T-cell (primary cell): Measurements from ENCODE around the gene DENND2D. TPM values are rescaled to one million over a fixed set of nuclear protein-coding genes. Genes with fewer than 3 reads are reported as not detected.

Experiments
- ATAC-seq, 4 experiments: fragments of 200-7000 bp in 3 of 4; fragments of 150-1000 bp in 1 of 4; cut with Tn5 transposase; replicated peaks in 1 of 4; 1 replicate in 3 of 4; 2 replicates in 1 of 4; pipeline ENCODE4 v1.10.0; 2021; ENCODE audit warnings: moderate library complexity in 3 of 4, mild to moderate bottlenecking in 2 of 4, moderate number of reproducible peaks in 1 of 4
- CTCF ChIA-PET, 2 donors: fragments of 300-600 bp; sonication (Branson Sonifier 250); formaldehyde crosslinking; loops; one replicate each; lab custom pipeline; 2022; ENCODE audit warnings: antibody characterized with exemption in 2 of 2; lab: Charles Lee
- POLR2A ChIA-PET, 2 donors: fragments of 300-600 bp; sonication (Branson Sonifier 250); formaldehyde crosslinking; loops; one replicate each; lab custom pipeline; 2022; ENCODE audit warnings: antibody characterized with exemption in 2 of 2; lab: Charles Lee
- DNase-seq, 35 experiments: peaks; one replicate each; pipeline versions ENCODE4 v3.0.0 to v3.0.0-alpha.2; 2013 to 2023
- H3K27ac ChIP-seq: one replicate; pipeline ENCODE4 v1.5.1; 2013; ENCODE audit warnings: low read length
- H3K27me3 ChIP-seq, 2 experiments: replicated peaks in 1 of 2; 1 replicate in 1 of 2; 2 replicates in 1 of 2; pipeline versions ENCODE4 v1.6.1 to v1.7.0; 2013; ENCODE audit warnings: low read length in 1 of 2, mixed read lengths in 1 of 2; ENCODE audit not compliant: control insufficient read depth in 2 of 2, insufficient read depth in 2 of 2; ENCODE audit errors: extremely low read depth in 1 of 2
- H3K36me3 ChIP-seq, 2 donors: 1 replicate in 1 of 2; 2 replicates in 1 of 2; pipeline versions ENCODE4 v1.6.1 to v1.7.0; 2013; ENCODE audit warnings: low read length in 1 of 2; ENCODE audit not compliant: control insufficient read depth in 2 of 2, insufficient read depth in 1 of 2; ENCODE audit errors: extremely low read depth in 1 of 2
- H3K4me1 ChIP-seq, 2 experiments: 1 replicate in 1 of 2; 2 replicates in 1 of 2; pipeline versions ENCODE4 v1.6.1 to v1.7.0; 2013; ENCODE audit warnings: low read length in 2 of 2, mixed read lengths in 1 of 2; ENCODE audit not compliant: insufficient read depth in 2 of 2, control insufficient read depth in 1 of 2; ENCODE audit errors: extremely low read depth in 1 of 2
- H3K4me3 ChIP-seq, 2 donors: 1 replicate in 1 of 2; 2 replicates in 1 of 2; pipeline versions ENCODE4 v1.5.1 to v1.7.0; 2013; ENCODE audit warnings: mild to moderate bottlenecking in 2 of 2, low read length in 1 of 2, moderate library complexity in 1 of 2; ENCODE audit not compliant: control insufficient read depth in 1 of 2; ENCODE audit errors: extremely low read depth in 1 of 2
- H3K9me3 ChIP-seq: 2 replicates; pipeline ENCODE4 v1.7.0; 2013
- H3K27ac Mint-ChIP-seq, 2 donors: one replicate each; pipeline ENCODE4 v1.8.0; 2020 to 2021; ENCODE audit warnings: mild to moderate bottlenecking in 2 of 2, mixed read lengths in 2 of 2
- H3K27me3 Mint-ChIP-seq, 2 donors: one replicate each; pipeline ENCODE4 v1.8.0; 2021 to 2022; ENCODE audit warnings: mixed read lengths in 2 of 2
- H3K36me3 Mint-ChIP-seq: one replicate; pipeline ENCODE4 v1.8.0; 2021; ENCODE audit warnings: mixed read lengths
- H3K4me1 Mint-ChIP-seq, 3 donors: one replicate each; pipeline ENCODE4 v1.8.0; 2020 to 2022; ENCODE audit warnings: mixed read lengths in 3 of 3, mild to moderate bottlenecking in 1 of 3
- H3K4me3 Mint-ChIP-seq, 3 donors: one replicate each; pipeline ENCODE4 v1.8.0; 2020 to 2022; ENCODE audit warnings: mild to moderate bottlenecking in 3 of 3, mixed read lengths in 3 of 3, moderate library complexity in 3 of 3
- H3K9me3 Mint-ChIP-seq, 3 donors: one replicate each; pipeline ENCODE4 v1.8.0; 2020 to 2022; ENCODE audit warnings: mixed read lengths in 3 of 3
- WGBS: methylation state at CpG from one replicate; pipeline ENCODE4 v1.1.5; 2013; ENCODE audit warnings: missing lambda C conversion rate; ENCODE audit not compliant: insufficient coverage; 5-methylcytosine and 5-hydroxymethylcytosine counted together
- total RNA-seq, 35 experiments: library from RNA in 6 of 35; stranded (reverse) in 6 of 35; fragments of 120-200 nt in 1 of 35; gene quantifications; one replicate each; pipeline versions ENCODE4 v1.2.1 to v1.2.4 and lab custom pipeline; 2013 to 2026

DENND2D gene
- total RNA-seq, 5 donors from 2014 or later (not counting 1 experiment from before 2014, with no cell fraction given) = 128 to 234 (median 222) TPM

DNA sequence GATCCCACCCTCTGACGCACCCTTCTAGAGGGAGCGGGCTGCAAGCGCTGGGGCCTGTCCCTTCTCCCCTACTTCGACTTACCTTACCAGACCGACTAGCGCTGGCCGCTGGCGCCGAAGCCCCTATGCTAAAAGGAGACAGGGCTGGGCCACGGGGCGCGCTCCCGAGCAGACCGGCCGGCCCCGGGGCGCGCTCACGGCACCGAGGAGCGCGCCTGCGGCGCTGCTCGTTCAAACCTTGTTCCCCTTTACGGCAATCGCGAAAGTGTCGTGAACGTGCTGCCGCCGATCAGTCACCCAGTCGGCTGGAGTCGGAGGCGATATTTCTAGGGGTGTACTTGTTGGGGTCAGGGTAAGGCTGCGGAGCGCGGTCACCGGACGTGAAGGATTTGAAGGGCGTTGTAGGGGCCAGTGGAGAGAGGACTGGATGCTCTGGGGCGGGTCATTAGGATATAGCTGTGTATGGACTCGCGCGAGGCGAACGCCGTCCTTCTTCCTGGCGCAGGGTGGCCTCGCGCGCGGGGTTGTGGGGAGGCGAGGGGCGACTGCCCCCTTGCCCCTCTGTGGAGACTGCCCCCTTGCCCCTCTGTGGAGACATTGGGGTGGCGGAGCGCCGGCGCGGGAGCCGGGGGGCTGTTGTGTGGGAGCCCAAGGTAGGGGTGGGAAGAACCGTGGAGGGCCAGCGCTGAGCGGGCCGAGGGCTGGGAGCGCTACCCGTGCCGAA, 60.3 kb downstream of the DENND2D start, which contains the start of the genes CEPT1 and DRAM2:
TSS of gene CEPT1 (plus strand) at position 268 of the 724 bp plus-strand sequence. CDS start 7,492 bp downstream, outside the sequence.
TSS of gene DRAM2 (minus strand) at position 138 of the 724 bp plus-strand sequence. CDS start 8,539 bp downstream, outside the sequence.
- H3K4me3 ChIP-seq = peak within 1 kb of the TSS; percentile 81 to 97

DNA sequence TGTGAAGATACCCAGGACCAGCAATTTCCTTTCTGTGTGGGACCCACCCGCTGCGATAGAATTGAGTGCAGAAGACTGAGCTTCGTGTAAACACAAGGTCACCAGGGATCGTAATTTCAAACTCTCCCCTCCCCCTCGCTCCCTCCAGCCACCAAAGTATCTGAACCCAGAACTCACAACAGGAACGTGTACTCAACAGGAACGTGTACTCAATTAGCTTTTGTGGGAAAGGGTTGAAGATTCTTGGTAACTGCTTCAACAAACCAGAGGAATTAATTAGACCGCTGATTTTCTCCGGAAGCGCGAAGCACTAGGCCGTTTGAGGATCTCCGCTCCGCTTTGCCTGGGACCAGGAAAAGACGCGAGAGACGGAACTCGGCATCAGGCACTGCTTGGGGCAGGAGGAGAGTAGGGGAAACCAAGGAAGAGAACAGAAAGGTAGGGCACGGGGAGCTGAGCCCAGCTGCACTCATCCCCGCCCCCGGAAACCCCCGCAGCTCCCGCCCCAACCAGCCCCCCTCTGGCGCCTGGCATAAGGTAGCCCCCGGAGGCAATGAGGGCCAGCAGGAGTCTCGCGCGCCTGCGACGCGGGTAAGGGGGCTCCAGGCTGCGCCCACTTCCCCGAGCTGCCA, 61.0 kb downstream of the DENND2D start:
- Histone ChIP-seq H3K4me1 (peaks cover 15 to 30% of the 10 kb centered on the region in 2 experiments), H3K36me3 (peaks cover 0 to 8% of the 10 kb centered on the region in 2 donors), H3K4me3 (peak overlapping the region; percentile 81 to 97), H3K27me3 (no peaks in the 10 kb centered on the region), H3K27ac (peak overlapping the region; percentile 91), H3K9me3 (no peaks in the 10 kb centered on the region)
- no peaks in the 10 kb centered on the region for H3K27me3 Mint-ChIP-seq
- POLR2A ChIA-PET = interaction anchor here in 1 of 2 donors (1.0 kb wide), 1 partner anchor 11 kb away, joined by 3 read pairs; no protein-coding TSS in a partner anchor
- H3K27ac Mint-ChIP-seq = peak overlapping the region; percentile 96 to 98
- ATAC-seq (peak; percentile 63 to 71 (median 68)), DNase-seq (peak in 28 of 35 experiments; percentile 1 to 70 (median 42))
- peaks cover 17% of the 10 kb centered on the region for H3K36me3 Mint-ChIP-seq
- peak overlapping the region; percentile 97 to 99 (median 98) for H3K4me3 Mint-ChIP-seq
- CTCF ChIA-PET = interaction anchor here in 1 of 2 donors (0.5 to 1.4 kb wide), 7 partner anchors 11 to 1074 kb away, joined by 3 to 4 read pairs (median 3); no protein-coding TSS in a partner anchor
- 2% methylated on average over 13 of the region's 33 CpGs for WGBS
- no peaks in the 10 kb centered on the region for H3K9me3 Mint-ChIP-seq
- H3K4me1 Mint-ChIP-seq = peaks cover 61 to 73% (median 66%) of the 10 kb centered on the region in 3 donors

More for the DNA sequence above, 60.3 kb downstream of the DENND2D start, which contains the start of the genes CEPT1 and DRAM2:
- no peaks in the 10 kb centered on the region for H3K27me3 Mint-ChIP-seq
- Histone ChIP-seq H3K4me1 (peaks cover 15 to 30% of the 10 kb centered on the region in 2 experiments), H3K27me3 (no peaks in the 10 kb centered on the region), H3K36me3 (peaks cover 0 to 4% of the 10 kb centered on the region in 2 donors), H3K27ac (peak within 1 kb of the TSS; percentile 91), H3K9me3 (no peaks in the 10 kb centered on the region)
- H3K4me3 Mint-ChIP-seq = peak within 1 kb of the TSS; percentile 97 to 99 (median 98)
- peak; percentile 76 to 98 (median 91) for DNase-seq
- peaks cover 60 to 74% (median 64%) of the 10 kb centered on the region in 3 donors for H3K4me1 Mint-ChIP-seq
- no peaks in the 10 kb centered on the region for H3K9me3 Mint-ChIP-seq
- peaks cover 16% of the 10 kb centered on the region for H3K36me3 Mint-ChIP-seq
- ChIA-PET POLR2A (interaction anchor here in 1 of 2 donors (1.0 kb wide), 1 partner anchor 10 kb away, joined by 3 read pairs; no protein-coding TSS in a partner anchor), CTCF (interaction anchor here in 1 of 2 donors (0.5 to 1.4 kb wide), 5 partner anchors 11 to 1075 kb away, joined by 3 to 4 read pairs (median 3); no protein-coding TSS in a partner anchor)
- ATAC-seq = peak; percentile 76 to 84 (median 80)
- WGBS = under 1% methylated on average over 56 of the region's 68 CpGs
- peak within 1 kb of the TSS; percentile 96 to 98 for H3K27ac Mint-ChIP-seq

Other genes with a start within 250 kb of the DENND2D start
- 10 to 100 TPM in 3 of 5 donors, 1 to 10 TPM in 2; 6.4 to 23.8 (median 19.9) TPM for gene LRIF1, start 236.7 kb downstream of the DENND2D start, total RNA-seq
- gene DRAM2, start 60.6 kb downstream of the DENND2D start, total RNA-seq = 10 to 100 TPM; 28.5 to 36.7 (median 31.5) TPM
- gene CEPT1, start 60.4 kb downstream of the DENND2D start, total RNA-seq = 10 to 100 TPM; 33.2 to 42.3 (median 36.3) TPM
- gene CHI3L2, start 27.1 kb upstream of the DENND2D start, total RNA-seq = 10 to 100 TPM in 4 of 5 donors, 1 to 10 TPM in 1; 3.6 to 28.1 (median 10.9) TPM
- gene CHIA, start 90.2 kb upstream of the DENND2D start, total RNA-seq = not detected
- 10 to 100 TPM in 2 of 5 donors, 1 to 10 TPM in 3; 4.7 to 11.6 (median 8.6) TPM for gene OVGP1, start 227.1 kb upstream of the DENND2D start, total RNA-seq
- gene WDR77, start 248.6 kb upstream of the DENND2D start, total RNA-seq = 10 to 100 TPM; 22.5 to 40.1 (median 33.1) TPM
- 100 to 1,000 TPM in 3 of 5 donors, 10 to 100 TPM in 2; 88.1 to 129 (median 118) TPM for gene ATP5PB, start 248.8 kb upstream of the DENND2D start, total RNA-seq